Activated naive CD4-positive, alpha-beta T cell treated with Interleukin-2 at 50 U/mL for 16 hours (primary cell): ENCODE results near the gene SCYGR1.
"Not testable (repeated sequence)": the region's sequence is repeated elsewhere in the genome, so short reads cannot be mapped to it uniquely, and the experiment has no call there.

Experiments used
- DNase-seq: peaks from one replicate; pipeline ENCODE4 v3.0.0-alpha.2; 2020

Gene SCYGR1

DNA sequence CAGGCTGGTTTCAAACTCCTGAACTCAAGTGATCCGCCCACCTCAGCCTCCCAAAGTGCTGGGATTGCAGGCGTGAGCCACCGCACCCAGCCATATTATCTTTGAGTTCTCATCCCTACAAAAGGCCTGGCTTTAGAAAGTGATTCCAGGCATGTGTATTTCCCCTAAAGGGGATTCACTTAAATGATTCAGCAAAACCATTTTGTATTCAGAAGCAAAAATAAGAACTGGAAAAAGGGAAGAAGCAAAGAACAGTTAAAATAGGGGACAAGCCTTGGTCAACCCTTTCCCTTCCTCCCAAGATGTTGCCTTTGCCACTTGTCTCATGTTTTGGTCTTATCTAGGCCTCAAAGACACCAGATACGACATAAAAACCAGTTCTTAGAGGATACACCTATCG lies 19.2 kb downstream of the SCYGR1 start:
- no peak for DNase-seq

DNA sequence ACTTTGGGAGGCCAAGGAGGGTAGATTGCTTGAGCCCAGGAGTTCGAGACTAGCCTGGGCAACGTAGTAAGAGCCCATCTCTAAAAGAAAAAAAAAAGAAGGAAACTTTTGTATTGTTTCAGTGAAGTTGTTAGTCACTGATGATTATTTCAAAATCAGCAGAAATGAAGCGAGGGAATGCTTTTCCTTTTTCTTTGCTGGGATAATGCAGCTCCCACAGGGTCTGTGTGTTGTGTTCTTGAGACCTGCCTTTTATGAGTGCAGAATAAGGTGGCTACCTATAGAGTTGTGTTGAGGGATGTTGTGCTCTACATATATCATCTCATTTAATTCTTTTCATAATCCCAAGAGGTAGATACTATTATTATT lies 20.3 kb downstream of the SCYGR1 start:
- no peak for DNase-seq

DNA sequence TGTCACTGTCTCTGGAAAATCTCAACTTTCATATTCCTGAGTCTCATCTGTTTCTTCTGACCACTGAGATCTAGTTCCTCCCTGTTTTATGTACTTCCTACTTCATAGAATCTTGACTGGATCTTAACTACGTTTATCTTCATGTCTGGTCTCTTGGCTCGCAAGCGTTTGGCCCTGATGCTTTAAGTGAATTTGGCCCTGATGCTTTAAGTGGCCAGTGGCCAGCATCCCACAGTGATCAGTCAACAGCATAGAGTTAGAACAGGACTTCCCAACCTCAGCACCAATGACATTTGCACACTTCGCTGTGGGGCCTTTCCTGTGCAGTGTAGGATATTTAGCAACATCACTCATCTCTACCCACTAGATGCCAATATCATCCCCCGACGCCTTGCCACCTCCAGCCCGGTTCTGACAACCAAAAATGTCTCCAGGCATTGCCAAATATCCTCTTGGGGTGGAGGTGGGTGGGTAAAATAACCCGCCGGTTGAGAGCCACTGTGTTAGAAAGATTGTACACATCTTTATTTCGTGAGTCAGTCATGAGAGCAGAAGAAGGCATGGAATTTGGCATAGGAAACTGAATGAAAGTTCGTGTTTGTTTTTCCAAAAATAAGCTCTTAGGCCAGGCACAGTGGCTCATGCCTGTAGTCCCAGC lies 20.9 kb downstream of the SCYGR1 start:
- DNase-seq, result no peak

- no peak for DNase-seq
Measured at GRCh38 chr2:227365833-227366232, 21.9 kb downstream of the SCYGR1 start.

- DNase-seq, result not testable (repeated sequence)
Measured at GRCh38 chr2:227364585-227365263, 23.0 kb downstream of the SCYGR1 start.

DNA sequence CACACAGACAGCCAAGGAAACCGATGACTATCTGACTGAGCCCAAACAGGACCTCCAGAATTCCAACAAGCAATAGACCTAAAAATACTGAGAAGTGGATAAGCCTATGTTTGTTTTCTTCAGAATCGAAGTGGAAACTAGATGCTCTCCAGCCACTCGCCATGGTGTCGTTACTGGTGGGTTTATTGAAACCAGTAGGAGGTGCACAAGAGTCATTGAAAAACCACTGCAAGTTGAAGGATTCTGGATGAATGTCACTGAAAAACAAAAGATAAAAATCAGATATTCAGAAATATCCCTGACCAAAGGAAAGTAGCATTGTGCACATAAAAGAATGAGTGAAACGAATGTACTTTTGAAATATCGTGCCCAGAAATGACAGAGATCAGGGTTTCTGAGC lies 24.0 kb downstream of the SCYGR1 start:
- DNase-seq, result no peak

GRCh38 chr2:227360351-227360750 lies 27.4 kb downstream of the SCYGR1 start:
- no peak for DNase-seq

- DNase-seq, result no peak
Measured at GRCh38 chr2:227351639-227352038, 36.1 kb downstream of the SCYGR1 start.

GRCh38 chr2:227349989-227350612 lies 37.6 kb downstream of the SCYGR1 start:
- DNase-seq, result no peak

DNA sequence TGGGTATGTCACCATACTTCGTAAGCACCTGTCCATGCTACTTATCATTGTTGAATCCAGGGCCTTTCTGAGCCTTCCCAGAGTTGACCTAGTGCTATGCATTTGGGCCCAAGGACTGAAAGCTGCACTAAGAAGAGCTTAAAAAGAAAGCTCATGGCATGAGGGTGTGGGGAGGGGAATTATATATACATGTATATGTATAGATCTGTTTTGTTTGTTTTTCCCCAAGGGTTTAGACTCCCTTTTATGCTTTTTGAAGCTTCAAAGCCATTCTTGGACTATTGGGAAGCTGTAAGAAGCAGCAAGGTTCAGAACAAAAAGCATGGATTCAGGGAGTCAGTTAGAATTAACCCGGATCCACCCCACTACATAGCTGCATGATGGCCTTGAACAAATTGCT lies 39.4 kb downstream of the SCYGR1 start:
- no peak for DNase-seq

- no peak for DNase-seq
Measured at GRCh38 chr2:227347117-227347516, 40.6 kb downstream of the SCYGR1 start.

GRCh38 chr2:227344231-227344630 lies 43.5 kb downstream of the SCYGR1 start:
- no peak for DNase-seq

GRCh38 chr2:227341553-227341952 lies 46.2 kb downstream of the SCYGR1 start:
- no peak for DNase-seq

DNA sequence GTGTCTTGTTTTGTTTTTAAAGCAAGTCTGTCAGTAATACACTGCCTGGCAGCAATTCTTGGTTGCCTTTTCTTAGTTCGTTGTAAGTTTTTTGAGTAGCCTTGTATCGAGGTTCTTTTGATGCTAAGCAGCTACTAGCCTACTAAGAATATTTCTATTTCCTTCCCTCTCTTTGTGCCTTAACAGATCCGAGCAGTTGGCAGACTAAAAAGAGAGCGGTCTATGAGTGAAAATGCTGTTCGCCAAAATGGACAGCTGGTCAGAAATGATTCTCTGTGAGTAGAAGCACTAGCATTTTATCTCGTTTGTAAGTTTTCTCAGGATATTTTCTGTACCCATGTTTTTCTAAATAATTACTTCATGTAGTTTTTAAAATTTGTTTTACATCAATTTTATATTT lies 47.6 kb downstream of the SCYGR1 start:
- DNase-seq, result no peak

DNA sequence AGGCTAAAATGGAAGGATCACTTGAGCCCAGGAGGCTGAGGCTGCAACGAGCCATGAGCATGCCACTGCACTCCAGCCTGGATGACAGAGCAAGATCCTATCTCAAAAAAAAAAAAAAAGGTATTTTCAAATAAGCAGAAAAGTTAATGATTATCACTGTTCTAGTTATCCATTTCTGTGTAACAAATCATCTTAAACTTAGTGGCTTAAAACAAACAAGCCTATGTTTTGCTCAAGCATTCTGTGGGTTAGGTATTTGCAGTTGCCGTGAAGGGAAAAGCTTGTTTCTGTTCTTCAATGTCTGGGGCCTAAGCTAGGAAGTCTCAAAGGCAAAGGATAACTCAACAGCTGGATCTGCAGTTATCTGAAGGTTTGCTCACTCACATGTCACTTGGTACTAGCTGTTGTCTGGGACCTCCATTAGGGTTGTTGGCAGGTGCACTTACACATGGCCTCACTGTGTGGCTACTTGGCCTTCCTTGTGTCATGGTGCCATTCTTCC lies 48.6 kb downstream of the SCYGR1 start:
- DNase-seq, result no peak
